A549 (cell line): Measurements from ENCODE around the gene SLC6A19. TPM values are rescaled to one million over a fixed set of nuclear protein-coding genes. Genes with fewer than 3 reads are reported as not detected.

Experiments
- ATAC-seq, 2 experiments: fragments of 200-7000 bp in 1 of 2; fragments of >200 bp in 1 of 2; cut with Nextera tagmentation in 1 of 2; cut with Tn5 transposase in 1 of 2; 3 replicates each; pipeline versions ENCODE4 v1.8.0 to v1.9.1; 2018 to 2020; ENCODE audit warnings: mild to moderate bottlenecking in 1 of 2, moderate library complexity in 1 of 2
- CTCF ChIA-PET: fragments of 300-600 bp; sonication (Branson Sonifier 250); formaldehyde crosslinking; extraction: SDS; loops from one replicate; lab custom pipeline; 2021; ENCODE audit warnings: antibody characterized with exemption, inconsistent platforms; lab: Yijun Ruan, JAX
- POLR2A ChIA-PET: fragments of 350-600 bp; formaldehyde crosslinking; extraction: SDS; loops from one replicate; lab custom pipeline; 2021; ENCODE audit warnings: antibody characterized with exemption, inconsistent platforms; lab: Yijun Ruan, JAX
- DNase-seq, 2 experiments: peaks; one replicate each; pipeline versions ENCODE4 v3.0.0 to v3.0.0-alpha.2; 2011 to 2016; ENCODE audit warnings: low read depth in 1 of 2, low spot score in 1 of 2
- FAIRE-seq: peaks from 2 replicates; lab custom pipeline; 2011; peaks lifted over from hg19 to GRCh38; lab: Jason Lieb, UNC
- H3K27ac ChIP-seq, 2 experiments: fragments of >200 bp; sonication (Bioruptor Twin); formaldehyde crosslinking; 3 replicates each; pipeline ENCODE4 v1.5.1; 2016 to 2017
- H3K4me1 ChIP-seq: fragments of >200 bp; sonication (Bioruptor Twin); formaldehyde crosslinking; 3 replicates; pipeline ENCODE4 v1.6.1; 2016
- H3K4me2 ChIP-seq: fragments of >200 bp; sonication (Bioruptor Twin); formaldehyde crosslinking; 3 replicates; pipeline ENCODE4 v1.6.1; 2016
- H3K4me3 ChIP-seq: fragments of >200 bp; sonication (Bioruptor Twin); formaldehyde crosslinking; 3 replicates; pipeline ENCODE4 v1.5.1; 2016
- H3K9me3 ChIP-seq: fragments of >200 bp; sonication (Bioruptor Twin); formaldehyde crosslinking; 3 replicates; pipeline ENCODE4 v1.6.1; 2016
- CBX2 ChIP-seq: fragments of 200-600 bp; sonication (generic); IDR thresholded peaks from 2 replicates; pipeline ENCODE4 v1.6.1; 2016; ENCODE audit warnings: low read depth, mild to moderate bottlenecking, borderline replicate concordance
- E2F6 ChIP-seq: IDR thresholded peaks from 2 replicates; pipeline ENCODE4 v1.6.1; 2012; ENCODE audit warnings: low read depth, borderline replicate concordance
- EHF ChIP-seq: fragments of 250-450 bp; sonication (Bioruptor Pico); IDR thresholded peaks from 2 replicates; pipeline ENCODE4 v1.5.0; 2020; ENCODE audit warnings: mild to moderate bottlenecking
- EP300 ChIP-seq, 2 experiments: fragments of >200 bp; sonication (Bioruptor Twin); formaldehyde crosslinking; IDR thresholded peaks; 2 replicates in 1 of 2; 3 replicates in 1 of 2; pipeline ENCODE4 v1.6.1; 2016 to 2017
- ESRRA ChIP-seq: fragments of 150-350 bp; IDR thresholded peaks from 2 replicates; pipeline ENCODE4 v1.6.1; 2014; ENCODE audit warnings: mild to moderate bottlenecking, low read length, borderline replicate concordance
- FOSL2 ChIP-seq, 2 experiments: fragments of 450-650 bp in 1 of 2; fragments of >200 bp in 1 of 2; sonication (Bioruptor Twin) in 1 of 2; formaldehyde crosslinking; IDR thresholded peaks; 2 replicates each; pipeline versions ENCODE4 v1.5.0 to v1.6.1; 2016 to 2020; ENCODE audit warnings: mild to moderate bottlenecking in 1 of 2, moderate library complexity in 1 of 2
- GATA3 ChIP-seq: IDR thresholded peaks from 2 replicates; pipeline ENCODE4 v1.6.1; 2012; ENCODE audit warnings: borderline replicate concordance
- HMGXB4 ChIP-seq: fragments of 250-450 bp; sonication (Bioruptor Pico); IDR thresholded peaks from 2 replicates; pipeline ENCODE4 v1.5.0; 2021; ENCODE audit warnings: mild to moderate bottlenecking, moderate library complexity, borderline replicate concordance
- HOXB13 ChIP-seq: fragments of 250-450 bp; sonication (Bioruptor Pico); IDR thresholded peaks from 2 replicates; pipeline ENCODE4 v1.5.0; 2020; ENCODE audit warnings: low read depth, mild to moderate bottlenecking, moderate library complexity
- KDM5A ChIP-seq: fragments of 200-600 bp; sonication (generic); IDR thresholded peaks from 2 replicates; pipeline ENCODE4 v1.6.1; 2016; ENCODE audit warnings: antibody characterized with exemption, mild to moderate bottlenecking
- MAZ ChIP-seq: fragments of 150-350 bp; IDR thresholded peaks from 2 replicates; pipeline ENCODE4 v1.6.1; 2014; ENCODE audit warnings: antibody characterized with exemption, low read depth, low read length, borderline replicate concordance
- MYC ChIP-seq: IDR thresholded peaks from 2 replicates; pipeline ENCODE4 v1.6.1; 2012; ENCODE audit warnings: mild to moderate bottlenecking, inconsistent platforms, low read length, improper control_type of control experiment, borderline replicate concordance
- NFE2L2 ChIP-seq: fragments of 150-350 bp; conservative IDR thresholded peaks from 2 replicates; pipeline ENCODE4 v1.6.1; 2014; ENCODE audit warnings: low read length
- NPAS2 ChIP-seq: fragments of 250-450 bp; sonication (Bioruptor Pico); IDR thresholded peaks from 2 replicates; pipeline ENCODE4 v1.8.0; 2022; ENCODE audit warnings: mild to moderate bottlenecking, moderate library complexity, borderline replicate concordance
- NR3C1 ChIP-seq: fragments of >200 bp; sonication (Bioruptor Twin); formaldehyde crosslinking; IDR thresholded peaks from 3 replicates; pipeline ENCODE4 v1.6.1; 2017
- PHF8 ChIP-seq: fragments of 200-600 bp; sonication (generic); IDR thresholded peaks from 2 replicates; pipeline ENCODE4 v1.6.1; 2016; ENCODE audit warnings: low read depth, mild to moderate bottlenecking, antibody characterized with exemption, moderate library complexity, borderline replicate concordance
- RAD21 ChIP-seq, 2 experiments: fragments of >200 bp in 1 of 2; sonication (Bioruptor Twin) in 1 of 2; formaldehyde crosslinking in 1 of 2; IDR thresholded peaks in 1 of 2; conservative IDR thresholded peaks in 1 of 2; 2 replicates in 1 of 2; 3 replicates in 1 of 2; pipeline ENCODE4 v1.6.1; 2012 to 2018; ENCODE audit warnings: inconsistent platforms in 1 of 2
- RFX5 ChIP-seq: fragments of 450-650 bp; IDR thresholded peaks from 2 replicates; pipeline ENCODE4 v1.7.1; 2014; ENCODE audit warnings: antibody characterized with exemption, mild to moderate bottlenecking, moderate library complexity
- RNF2 ChIP-seq: fragments of 200-600 bp; sonication (generic); IDR thresholded peaks from 2 replicates; pipeline ENCODE4 v1.6.1; 2016; ENCODE audit warnings: low read depth, mild to moderate bottlenecking, antibody characterized with exemption, moderate library complexity, borderline replicate concordance
- SREBF2 ChIP-seq: fragments of 450-650 bp; IDR thresholded peaks from 2 replicates; pipeline ENCODE4 v1.6.1; 2014; ENCODE audit warnings: mild to moderate bottlenecking, moderate library complexity
- TP53 ChIP-seq: fragments of 250-450 bp; sonication (Bioruptor Pico); IDR thresholded peaks from 2 replicates; pipeline ENCODE4 v1.5.0; 2021; ENCODE audit warnings: mild to moderate bottlenecking, moderate library complexity
- ZC3H11A ChIP-seq: fragments of 450-650 bp; IDR thresholded peaks from 2 replicates; pipeline ENCODE4 v1.6.1; 2014; ENCODE audit warnings: antibody characterized with exemption, mild to moderate bottlenecking
- ZNF302 ChIP-seq: fragments of 250-450 bp; sonication (Bioruptor Pico); IDR thresholded peaks from 2 replicates; pipeline ENCODE4 v1.9.0; 2021; ENCODE audit warnings: inconsistent platforms, mild to moderate bottlenecking, moderate library complexity
- WGBS: methylation state at CpG from one replicate; pipeline ENCODE4 v1.1.6; 2017; ENCODE audit errors: missing lambda C conversion rate; 5-methylcytosine and 5-hydroxymethylcytosine counted together
- polyA plus RNA-seq, 4 experiments: library from polyadenylated mRNA; depleted of rRNA in 3 of 4; stranded (reverse); fragments of >200 nt; fragmentation: RNase III in 1 of 4; extraction: RNeasy Plus Mini Kit Qiagen cat#74134 plus additional on column Dnase treatment in 1 of 4; gene quantifications; 2 replicates in 3 of 4; 3 replicates in 1 of 4; pipeline ENCODE4 v1.2.3, GENCODE V29; 2011 to 2017

SLC6A19 gene
- polyA plus RNA-seq, 2 of the 4 experiments (the other 2 are of a cell fraction): 0.01 TPM; not detected in 1

GRCh38 chr5:1214163-1214935 lies 13.0 kb downstream of the SLC6A19 start:
- H3K27ac ChIP-seq: no peak overlapping the region
- H3K4me1 ChIP-seq: no peaks in the 10 kb centered on the region
- CTCF ChIA-PET: interaction anchor here (1.1 kb wide), 1 partner anchor 431 kb away, joined by 6 read pairs; no protein-coding TSS in a partner anchor
- TF ChIP-seq RNF2: no peak
- TF ChIP-seq MYC: no peak
- no peak for TF ChIP-seq CBX2
- TF ChIP-seq EP300 (IDR thresholded peaks at IDR 0.05): no peak
- no peak for TF ChIP-seq GATA3
- no peak for TF ChIP-seq PHF8
- TF ChIP-seq KDM5A: no peak
- DNase-seq (no peak), ATAC-seq (no peak), FAIRE-seq (no peak)
- POLR2A ChIA-PET: no interaction called here
- H3K4me2 ChIP-seq: no peak overlapping the region
- no peak overlapping the region for H3K4me3 ChIP-seq
- no peaks in the 10 kb centered on the region for H3K9me3 ChIP-seq
- 11% methylated on average over 7 of the region's 22 CpGs for WGBS

GRCh38 chr5:1214936-1215220 lies 13.5 kb downstream of the SLC6A19 start:
- CTCF ChIA-PET: no interaction called here
- H3K4me2 ChIP-seq: no peak overlapping the region
- no peak overlapping the region for H3K4me3 ChIP-seq
- H3K9me3 ChIP-seq: no peaks in the 10 kb centered on the region
- H3K4me1 ChIP-seq: no peaks in the 10 kb centered on the region
- FAIRE-seq (no peak), ATAC-seq (no peak), DNase-seq (no peak)
- H3K27ac ChIP-seq: no peak overlapping the region
- no peak for TF ChIP-seq FOSL2 (IDR thresholded peaks at IDR 0.05)
- TF ChIP-seq FOSL2 (CRISPR knock-in tag; IDR thresholded peaks at IDR 0.05): no peak
- TF ChIP-seq HMGXB4 (CRISPR knock-in tag): no peak
- TF ChIP-seq HOXB13 (CRISPR knock-in tag): no peak
- TF ChIP-seq NPAS2 (CRISPR knock-in tag): no peak
- TF ChIP-seq ESRRA: no peak
- TF ChIP-seq EHF: no peak
- TF ChIP-seq RAD21 (conservative IDR thresholded peaks at IDR 0.05 in 1 of 2, IDR thresholded peaks at IDR 0.05 in 1 of 2): no peak
- no peak for TF ChIP-seq ZC3H11A
- no peak for TF ChIP-seq SREBF2
- no peak for TF ChIP-seq RFX5
- no peak for TF ChIP-seq TP53 (CRISPR knock-in tag)
- no peak for TF ChIP-seq ZNF302 (CRISPR knock-in tag)
- no peak for TF ChIP-seq NFE2L2
- no peak for TF ChIP-seq MAZ
- no peak for TF ChIP-seq NR3C1
- no peak for TF ChIP-seq E2F6
- POLR2A ChIA-PET: no interaction called here
- WGBS: 33% methylated on average over 2 of the region's 2 CpGs
